Naive thymus-derived CD8-positive, alpha-beta T cell (primary cell): Measurements from ENCODE around the gene UBR3. TPM values are rescaled to one million over a fixed set of nuclear protein-coding genes. Genes with fewer than 3 reads are reported as not detected.
"Not testable (repeated sequence)": the region's sequence is repeated elsewhere in the genome, so short reads cannot be mapped to it uniquely, and the experiment has no call there.

Experiments used
- ATAC-seq, 2 donors: fragments of 150-1000 bp; cut with Tn5 transposase in 1 of 2; sonication (Bioruptor Pico), chemical (Tn5 transposase) in 1 of 2; 1 replicate in 1 of 2; 2 replicates in 1 of 2; pipeline ENCODE4 v1.10.0; 2021; ENCODE audit warnings: mild to moderate bottlenecking in 2 of 2, moderate library complexity in 2 of 2
- POLR2A ChIA-PET: fragments of 350-600 bp; sonication (Branson Sonifier 250); formaldehyde crosslinking; loops from one replicate; lab custom pipeline; 2021; ENCODE audit warnings: antibody characterized with exemption; lab: Charles Lee
- DNase-seq, 10 donors: peaks; one replicate each; pipeline versions ENCODE4 v3.0.0 to v3.0.0-alpha.2; 2020 to 2022
- H3K27ac Mint-ChIP-seq, 10 donors: one replicate each; pipeline ENCODE4 v1.8.0; 2020 to 2022; ENCODE audit warnings: mild to moderate bottlenecking in 10 of 10, mixed read lengths in 10 of 10, moderate library complexity in 4 of 10, inconsistent platforms in 1 of 10
- H3K27me3 Mint-ChIP-seq, 5 donors: one replicate each; pipeline ENCODE4 v1.8.0; 2021 to 2022; ENCODE audit warnings: mixed read lengths in 5 of 5
- H3K36me3 Mint-ChIP-seq, 3 donors: one replicate each; pipeline ENCODE4 v1.8.0; 2020 to 2022; ENCODE audit warnings: mixed read lengths in 3 of 3, mild to moderate bottlenecking in 2 of 3, inconsistent platforms in 1 of 3
- H3K4me1 Mint-ChIP-seq, 4 donors: one replicate each; pipeline ENCODE4 v1.8.0; 2021 to 2022; ENCODE audit warnings: mixed read lengths in 4 of 4
- H3K4me3 Mint-ChIP-seq, 10 donors: one replicate each; pipeline ENCODE4 v1.8.0; 2020 to 2022; ENCODE audit warnings: mild to moderate bottlenecking in 10 of 10, mixed read lengths in 10 of 10, moderate library complexity in 6 of 10, inconsistent platforms in 1 of 10
- H3K9me3 Mint-ChIP-seq, 9 donors: one replicate each; pipeline ENCODE4 v1.8.0; 2020 to 2022; ENCODE audit warnings: mixed read lengths in 9 of 9, mild to moderate bottlenecking in 3 of 9, inconsistent platforms in 1 of 9, moderate library complexity in 1 of 9
- polyA plus RNA-seq, 3 donors: library from polyadenylated mRNA; unstranded; fragments of 300-500 nt; fragmentation: Illumina TruSeq; gene quantifications; one replicate each; pipeline ENCODE4 v1.2.3, GENCODE V29; 2021
- total RNA-seq, 8 experiments: library from RNA in 2 of 8; stranded (reverse) in 2 of 8; gene quantifications; one replicate each; pipeline ENCODE4 v1.2.3 and lab custom pipeline; 2021 to 2026

Gene UBR3
- total and polyA plus RNA-seq, 5 experiments from 2014 or later, result 6.8 to 43.5 (median 11.6) TPM

GRCh38 chr2:169887120-169887519, 59.9 kb downstream of the UBR3 start:
- DNase-seq, result no peak
- peaks cover 0 to 10% (median 4%) of the 10 kb centered on the region in 4 donors for H3K4me1 Mint-ChIP-seq
- no peaks in the 10 kb centered on the region for H3K9me3 Mint-ChIP-seq
- H3K27ac Mint-ChIP-seq, result peak overlapping the region in 2 of 10 donors; percentile 11 to 21
- no peaks in the 10 kb centered on the region for H3K27me3 Mint-ChIP-seq
- H3K36me3 Mint-ChIP-seq, result peaks cover 3 to 43% (median 7%) of the 10 kb centered on the region in 3 donors
- ATAC-seq, result no peak
- POLR2A ChIA-PET, result no interaction called here
- no peak overlapping the region for H3K4me3 Mint-ChIP-seq

- POLR2A ChIA-PET, result no interaction called here
- no peaks in the 10 kb centered on the region for H3K9me3 Mint-ChIP-seq
- no peak overlapping the region for H3K4me3 Mint-ChIP-seq
- no peak for DNase-seq
- ATAC-seq, result no peak
- no peaks in the 10 kb centered on the region for H3K27me3 Mint-ChIP-seq
- peaks cover 0 to 10% (median 4%) of the 10 kb centered on the region in 4 donors for H3K4me1 Mint-ChIP-seq
- H3K36me3 Mint-ChIP-seq, result peaks cover 0 to 51% (median 13%) of the 10 kb centered on the region in 3 donors
- peak overlapping the region in 1 of 10 donors; percentile 26 for H3K27ac Mint-ChIP-seq
Observed at GRCh38 chr2:169891593-169892298, 64.5 kb downstream of the UBR3 start.

- ATAC-seq, result no peak
- H3K36me3 Mint-ChIP-seq, result peaks cover 0 to 52% (median 13%) of the 10 kb centered on the region in 3 donors
- H3K9me3 Mint-ChIP-seq, result no peaks in the 10 kb centered on the region
- DNase-seq, result no peak
- H3K27me3 Mint-ChIP-seq, result no peaks in the 10 kb centered on the region
- no peak overlapping the region for H3K4me3 Mint-ChIP-seq
- POLR2A ChIA-PET, result no interaction called here
- H3K27ac Mint-ChIP-seq, result no peak overlapping the region
- H3K4me1 Mint-ChIP-seq, result peaks cover 0 to 10% (median 4%) of the 10 kb centered on the region in 4 donors
Observed at GRCh38 chr2:169892951-169893350, 65.7 kb downstream of the UBR3 start.

- Mint-ChIP-seq H3K27me3 (no peaks in the 10 kb centered on the region), H3K9me3 (no peaks in the 10 kb centered on the region), H3K36me3 (peaks cover 0 to 55% (median 17%) of the 10 kb centered on the region in 3 donors), H3K27ac (no peak overlapping the region), H3K4me3 (no peak overlapping the region), H3K4me1 (peaks cover 1 to 5% (median 4%) of the 10 kb centered on the region in 4 donors)
- DNase-seq (no peak), ATAC-seq (no peak)
- POLR2A ChIA-PET, result no interaction called here
Observed at GRCh38 chr2:169895294-169895985, 68.2 kb downstream of the UBR3 start.

- Mint-ChIP-seq H3K9me3 (no peaks in the 10 kb centered on the region), H3K36me3 (peaks cover 0 to 51% (median 15%) of the 10 kb centered on the region in 3 donors), H3K4me1 (peaks cover 0 to 4% (median 2%) of the 10 kb centered on the region in 4 donors), H3K27ac (no peak overlapping the region), H3K27me3 (no peaks in the 10 kb centered on the region), H3K4me3 (no peak overlapping the region)
- POLR2A ChIA-PET, result no interaction called here
- DNase-seq, result no peak
- ATAC-seq, result no peak
Observed at GRCh38 chr2:169897834-169898233, 70.6 kb downstream of the UBR3 start.

GRCh38 chr2:169900103-169900502, 72.8 kb downstream of the UBR3 start:
- Mint-ChIP-seq H3K27ac (peak overlapping the region in 1 of 10 donors; percentile 19), H3K36me3 (peaks cover 0 to 53% (median 13%) of the 10 kb centered on the region in 3 donors)
- ATAC-seq, H3K9me3 Mint-ChIP-seq, H3K4me1 Mint-ChIP-seq, H3K27me3 Mint-ChIP-seq, POLR2A ChIA-PET, H3K4me3 Mint-ChIP-seq, DNase-seq: not testable (repeated sequence)

GRCh38 chr2:169900686-169901085, 73.4 kb downstream of the UBR3 start:
- Mint-ChIP-seq H3K9me3 (no peaks in the 10 kb centered on the region), H3K27ac (no peak overlapping the region), H3K36me3 (peaks cover 0 to 50% (median 8%) of the 10 kb centered on the region in 3 donors), H3K4me3 (no peak overlapping the region), H3K27me3 (no peaks in the 10 kb centered on the region), H3K4me1 (peaks cover 0 to 4% (median 2%) of the 10 kb centered on the region in 4 donors)
- POLR2A ChIA-PET, result no interaction called here
- DNase-seq, result no peak
- no peak for ATAC-seq

- peaks cover 0 to 68% (median 13%) of the 10 kb centered on the region in 3 donors for H3K36me3 Mint-ChIP-seq
- DNase-seq (no peak), ATAC-seq (no peak)
- H3K9me3 Mint-ChIP-seq, result no peaks in the 10 kb centered on the region
- no peak overlapping the region for H3K27ac Mint-ChIP-seq
- H3K27me3 Mint-ChIP-seq, result no peaks in the 10 kb centered on the region
- POLR2A ChIA-PET, result no interaction called here
- H3K4me1 Mint-ChIP-seq, result peaks cover 0 to 7% (median 2%) of the 10 kb centered on the region in 4 donors
- no peak overlapping the region for H3K4me3 Mint-ChIP-seq
Observed at GRCh38 chr2:169906731-169907130, 79.5 kb downstream of the UBR3 start.

- H3K9me3 Mint-ChIP-seq, result no peaks in the 10 kb centered on the region
- POLR2A ChIA-PET, result no interaction called here
- H3K4me3 Mint-ChIP-seq, result no peak overlapping the region
- peak overlapping the region in 2 of 10 donors; percentile 39 to 71 for H3K27ac Mint-ChIP-seq
- DNase-seq (no peak), ATAC-seq (no peak)
- H3K36me3 Mint-ChIP-seq, result peaks cover 0 to 72% (median 18%) of the 10 kb centered on the region in 3 donors
- peaks cover 0 to 5% (median 2%) of the 10 kb centered on the region in 4 donors for H3K4me1 Mint-ChIP-seq
- H3K27me3 Mint-ChIP-seq, result no peaks in the 10 kb centered on the region
Observed at GRCh38 chr2:169909376-169909775, 82.1 kb downstream of the UBR3 start.

GRCh38 chr2:169910109-169910799, 83.0 kb downstream of the UBR3 start:
- no peaks in the 10 kb centered on the region for H3K27me3 Mint-ChIP-seq

GRCh38 chr2:169911119-169911518, 83.9 kb downstream of the UBR3 start:
- POLR2A ChIA-PET, result no interaction called here
- no peak for ATAC-seq
- Mint-ChIP-seq H3K4me3 (no peak overlapping the region), H3K27me3 (no peaks in the 10 kb centered on the region), H3K9me3 (no peaks in the 10 kb centered on the region), H3K36me3 (peaks cover 0 to 77% (median 23%) of the 10 kb centered on the region in 3 donors), H3K27ac (no peak overlapping the region), H3K4me1 (peaks cover 0 to 5% (median 2%) of the 10 kb centered on the region in 4 donors)
- DNase-seq, result no peak

More at GRCh38 chr2:169910109-169910799, 83.0 kb downstream of the UBR3 start:
- ATAC-seq, result no peak
- Mint-ChIP-seq H3K36me3 (peaks cover 0 to 75% (median 22%) of the 10 kb centered on the region in 3 donors), H3K4me3 (no peak overlapping the region), H3K27ac (peak overlapping the region in 2 of 10 donors; percentile 12 to 34), H3K9me3 (no peaks in the 10 kb centered on the region), H3K4me1 (peaks cover 0 to 5% (median 2%) of the 10 kb centered on the region in 4 donors)
- no peak for DNase-seq
- POLR2A ChIA-PET, result no interaction called here

GRCh38 chr2:169916623-169917022, 89.4 kb downstream of the UBR3 start:
- Mint-ChIP-seq H3K4me3 (no peak overlapping the region), H3K27me3 (no peaks in the 10 kb centered on the region), H3K27ac (peak overlapping the region in 3 of 10 donors; percentile 23 to 52 (median 47)), H3K36me3 (peaks cover 4 to 68% (median 19%) of the 10 kb centered on the region in 3 donors), H3K9me3 (no peaks in the 10 kb centered on the region), H3K4me1 (peaks cover 0 to 8% (median 0%) of the 10 kb centered on the region in 4 donors)
- POLR2A ChIA-PET, result no interaction called here
- ATAC-seq, result no peak
- no peak for DNase-seq
